ENCODE measurements around the gene RBM19. TPM values are rescaled to one million over a fixed set of nuclear protein-coding genes. Genes with fewer than 3 reads are reported as not detected.

RBM19 gene
- total and polyA plus RNA-seq, 12 donors = 13.3 to 26.6 (median 16.2) TPM

GRCh38 chr12:113876160-113876559 lies 90.0 kb downstream of the RBM19 start:
- no peak for ATAC-seq
- WGBS, 2 donors = 95 to 97% methylated on average over 2 of the region's 2 CpGs

DNA sequence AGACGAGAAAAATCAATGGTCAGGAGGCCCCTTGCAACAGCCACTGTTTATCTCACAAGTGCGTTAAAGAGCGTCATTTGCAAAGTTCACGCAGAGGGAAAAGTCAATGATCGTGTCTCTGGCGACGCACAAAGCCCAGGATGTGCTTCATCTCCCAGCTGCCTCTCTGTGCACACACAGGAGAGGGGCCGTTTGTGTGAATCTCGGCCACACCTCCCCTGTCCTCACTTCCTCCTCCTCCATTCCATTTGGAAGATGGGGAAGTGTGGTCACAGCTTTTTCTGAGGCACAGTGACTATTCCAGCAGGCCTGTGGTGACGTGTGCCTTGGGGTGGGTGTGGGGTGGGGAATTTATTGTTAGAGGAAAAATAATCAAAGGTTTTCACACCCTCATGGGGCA lies 90.4 kb downstream of the RBM19 start:
- peaks cover 0 to 23% (median 0%) of the 10 kb centered on the region in 9 donors for H3K36me3 ChIP-seq
- 75 to 79% methylated on average over 10 of the region's 10 CpGs for WGBS, 2 donors
- ATAC-seq = no peak
- no peak overlapping the region for H3K27ac ChIP-seq
- DNase-seq = no peak
- intact Hi-C loops (cut with DNase I) = no loop called here
- H3K4me3 ChIP-seq = no peak overlapping the region
- no peaks in the 10 kb centered on the region for H3K4me1 ChIP-seq
- no peak for TF ChIP-seq CTCF (IDR thresholded peaks at IDR 0.05)
- H3K9me3 ChIP-seq = no peaks in the 10 kb centered on the region
- no peaks in the 10 kb centered on the region for H3K27me3 ChIP-seq

More at GRCh38 chr12:113876160-113876559, 90.0 kb downstream of the RBM19 start:
- Histone ChIP-seq H3K27me3 (no peaks in the 10 kb centered on the region), H3K27ac (no peak overlapping the region), H3K4me3 (no peak overlapping the region), H3K36me3 (peaks cover 0 to 23% (median 0%) of the 10 kb centered on the region in 9 donors), H3K9me3 (no peaks in the 10 kb centered on the region), H3K4me1 (no peaks in the 10 kb centered on the region)
- no peak for DNase-seq
- no peak for TF ChIP-seq CTCF (IDR thresholded peaks at IDR 0.05)
- intact Hi-C loops (cut with DNase I) = no loop called here

DNA sequence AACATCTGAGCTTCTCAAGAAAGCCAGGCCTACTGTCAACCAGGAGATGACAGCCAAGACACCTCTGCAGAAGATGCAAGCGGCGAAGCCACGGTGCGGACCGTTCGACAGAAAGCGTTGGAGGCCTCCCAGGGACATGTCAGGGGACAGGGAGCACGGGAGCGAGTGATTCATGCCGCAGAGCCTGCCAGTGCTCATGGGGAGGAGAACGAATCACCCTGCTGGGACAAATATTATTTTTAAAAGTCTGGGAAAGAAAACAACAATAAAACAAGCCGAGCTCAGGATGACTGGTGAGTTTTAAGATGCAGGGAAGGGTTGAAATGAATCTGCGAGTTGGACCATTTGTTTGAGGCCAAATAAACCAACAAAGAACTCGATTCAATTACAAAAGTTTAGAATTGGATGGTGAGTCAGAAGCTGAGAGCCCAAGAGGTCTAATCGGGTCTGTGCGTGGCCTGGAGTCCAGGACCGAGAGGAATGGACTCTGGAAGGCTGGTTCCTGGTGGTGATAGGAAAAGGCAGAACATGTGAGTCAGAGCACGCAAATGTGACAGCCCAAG lies 91.0 kb downstream of the RBM19 start:
- peaks cover 0 to 23% (median 0%) of the 10 kb centered on the region in 9 donors for H3K36me3 ChIP-seq
- no peak overlapping the region for H3K4me3 ChIP-seq
- TF ChIP-seq CTCF (IDR thresholded peaks at IDR 0.05) = no peak
- intact Hi-C loops (cut with DNase I) = no loop called here
- WGBS, 2 donors = 88 to 89% methylated on average over 18 of the region's 18 CpGs
- no peaks in the 10 kb centered on the region for H3K9me3 ChIP-seq
- H3K27ac ChIP-seq = no peak overlapping the region
- ATAC-seq (no peak), DNase-seq (no peak)
- no peaks in the 10 kb centered on the region for H3K4me1 ChIP-seq
- no peaks in the 10 kb centered on the region for H3K27me3 ChIP-seq

DNA sequence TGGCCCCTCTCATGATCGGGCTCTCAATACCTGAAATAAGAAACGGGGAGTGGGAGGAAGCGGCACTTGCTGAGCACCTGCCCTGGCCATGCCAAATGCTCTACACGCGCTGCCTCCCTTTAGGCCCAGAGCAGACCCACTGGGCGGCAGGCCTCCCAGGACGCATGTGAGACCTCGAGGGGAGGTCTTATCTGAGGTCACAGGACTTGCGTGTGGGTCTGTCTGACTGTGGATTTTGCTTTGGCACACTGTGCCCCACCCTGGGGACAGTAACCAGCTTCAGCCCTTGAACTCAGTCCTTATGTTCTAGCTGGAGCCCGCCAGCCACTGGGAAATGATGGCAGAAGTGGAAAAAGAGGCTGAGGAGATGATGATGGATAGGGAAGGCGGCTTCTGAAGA lies 91.8 kb downstream of the RBM19 start:
- DNase-seq (no peak), ATAC-seq (no peak)
- Histone ChIP-seq H3K27ac (no peak overlapping the region), H3K4me1 (no peaks in the 10 kb centered on the region), H3K9me3 (no peaks in the 10 kb centered on the region), H3K27me3 (no peaks in the 10 kb centered on the region), H3K36me3 (peaks cover 0 to 26% (median 0%) of the 10 kb centered on the region in 9 donors), H3K4me3 (no peak overlapping the region)
- WGBS, 2 donors = 97% methylated on average over 11 of the region's 11 CpGs
- no peak for TF ChIP-seq CTCF (IDR thresholded peaks at IDR 0.05)
- intact Hi-C loops (cut with DNase I) = no loop called here

All from heart right ventricle (tissue), 16 donors.